Ramos (cell line): ENCODE data around the gene APOL3.
"Not testable (repeated sequence)": the region's sequence is repeated elsewhere in the genome, so short reads cannot be mapped to it uniquely, and the experiment has no call there.

Experiments used
- in situ Hi-C: fragments of 300-500 bp; cut with MboI; formaldehyde crosslinking; loops from one replicate; pipeline ENCODE4 v1.14.3; 2022; ENCODE audit warnings: low sequenced_read_pairs; ENCODE audit not compliant: unreplicated experiment

APOL3 gene

GRCh38 chr22:36194385-36194784 is 33.8 kb upstream of the APOL3 start:
- in situ Hi-C loops, result no loop called here

- in situ Hi-C loops, result no loop called here
These were observed 33.0 kb upstream of the APOL3 start for GRCh38 chr22:36193577-36193976.

- in situ Hi-C loops, result no loop called here
These were observed 32.6 kb upstream of the APOL3 start for GRCh38 chr22:36193171-36193570.

DNA sequence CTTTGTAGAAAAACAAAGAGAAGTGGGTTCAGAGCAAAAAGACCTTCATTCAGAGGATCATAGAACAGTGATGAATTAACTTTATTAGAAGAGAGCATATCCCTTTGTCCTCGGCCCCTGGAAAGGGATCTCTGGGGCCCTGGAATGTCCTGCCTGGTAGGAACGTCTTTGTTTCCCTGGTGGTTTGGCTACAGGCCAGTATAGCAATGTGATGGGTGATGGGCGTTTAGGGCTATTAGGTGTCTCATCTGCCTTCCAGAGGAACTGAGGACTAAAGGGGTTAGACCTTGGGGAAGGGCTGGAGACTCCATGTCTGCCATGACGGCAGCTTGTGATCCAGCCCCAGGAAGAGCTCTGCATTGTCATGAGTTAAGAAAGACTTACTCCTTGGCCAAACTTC is 32.0 kb upstream of the APOL3 start:
- in situ Hi-C loops, result no loop called here

GRCh38 chr22:36191106-36191836 is 30.7 kb upstream of the APOL3 start:
- in situ Hi-C loops, result no loop called here

DNA sequence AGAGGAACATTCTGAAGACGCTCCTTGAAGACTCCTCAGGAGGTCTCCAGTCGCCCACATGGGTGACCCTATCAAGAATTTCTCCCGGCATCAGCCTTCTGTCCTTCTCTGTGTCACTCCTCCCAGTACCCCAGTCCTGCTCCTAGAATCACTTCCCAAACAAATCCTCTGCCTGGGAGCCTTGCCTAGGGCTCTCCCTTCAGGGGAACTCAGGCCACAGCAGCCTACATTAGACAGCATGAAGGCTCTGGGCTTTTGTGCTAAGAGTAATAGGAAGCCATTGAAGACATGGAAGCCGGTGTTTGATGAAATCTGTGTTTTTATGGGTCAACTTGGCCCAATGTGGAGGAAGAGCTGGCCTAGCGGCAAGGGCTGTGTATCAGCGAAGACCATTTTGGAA is 27.3 kb upstream of the APOL3 start:
- in situ Hi-C loops, result not testable (repeated sequence)

GRCh38 chr22:36185828-36186624 is 25.5 kb upstream of the APOL3 start:
- in situ Hi-C loops, result no loop called here

DNA sequence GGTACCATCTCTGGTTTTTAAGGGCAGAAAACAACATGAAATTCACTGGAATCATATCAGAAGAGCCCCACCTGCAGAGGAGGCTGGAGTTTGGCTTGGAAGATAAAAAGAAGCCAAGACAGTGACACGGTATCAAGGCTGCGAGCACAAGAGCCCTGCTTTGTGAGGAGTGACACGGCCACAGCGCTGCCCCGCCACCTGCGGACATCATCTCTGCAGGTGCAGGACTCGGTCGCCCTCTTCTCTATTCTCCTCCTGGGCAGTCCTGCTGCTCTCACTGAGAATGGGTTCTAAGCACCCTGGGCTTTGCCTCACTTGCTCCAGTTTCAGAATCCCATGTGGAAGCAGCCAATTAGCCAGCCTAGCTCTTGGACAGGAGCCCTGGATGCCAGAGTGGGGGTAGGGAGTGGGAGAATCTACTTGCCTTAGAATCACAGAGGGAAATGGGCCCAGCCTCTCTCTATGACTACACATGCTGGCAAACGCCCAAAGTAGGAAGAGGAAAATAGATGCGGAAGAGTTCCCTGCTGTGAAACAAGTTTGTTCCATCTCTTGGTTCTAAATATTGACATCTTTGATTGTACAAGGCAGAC is 24.0 kb upstream of the APOL3 start:
- in situ Hi-C loops, result loop anchor here (5.0 kb wide), 1 partner anchor 42 kb away; no protein-coding TSS in a partner anchor

DNA sequence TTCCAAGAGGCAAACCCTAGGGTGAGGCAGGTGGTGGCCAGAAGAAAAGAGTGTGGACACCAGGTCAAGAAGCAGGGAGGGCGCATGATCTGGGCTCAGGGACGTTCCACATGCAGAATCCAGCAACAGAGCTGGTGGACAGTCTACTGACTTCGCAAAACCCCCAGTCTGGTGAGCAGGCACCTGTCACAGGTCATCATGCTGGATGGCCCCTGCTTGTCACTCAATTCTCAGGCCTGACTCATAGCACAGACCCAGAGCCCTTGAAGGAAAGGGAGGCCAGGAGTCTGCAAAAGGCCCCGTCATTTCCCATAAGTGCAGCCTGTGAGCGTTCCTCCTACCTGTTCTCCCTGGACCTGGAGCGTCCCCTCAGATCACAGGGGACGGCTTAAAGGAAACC is 22.9 kb upstream of the APOL3 start:
- in situ Hi-C loops, result loop anchor here (5.0 kb wide), 1 partner anchor 41 kb away; no protein-coding TSS in a partner anchor

DNA sequence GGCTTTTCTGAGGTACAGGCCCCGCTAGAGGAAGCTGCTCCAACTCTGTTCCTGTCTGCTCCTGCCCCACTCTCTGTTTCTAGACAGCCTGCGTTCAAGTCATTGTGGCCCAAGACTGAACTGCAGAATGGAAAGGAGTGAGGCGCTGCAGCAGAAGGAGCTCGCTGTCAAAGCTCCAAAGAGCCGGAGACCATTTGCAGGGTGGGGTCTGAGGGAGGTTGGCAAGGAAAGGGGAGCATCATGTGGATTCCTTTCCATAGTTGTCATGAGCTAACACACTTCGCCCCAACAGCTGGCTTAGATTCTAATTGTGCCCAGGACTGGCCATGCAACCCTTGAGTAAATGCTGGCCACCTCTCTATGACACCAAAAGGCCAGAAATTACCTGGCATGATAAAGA is 22.3 kb upstream of the APOL3 start:
- in situ Hi-C loops, result loop anchor here (5.0 kb wide), 1 partner anchor 41 kb away; no protein-coding TSS in a partner anchor

GRCh38 chr22:36182056-36182455 is 21.5 kb upstream of the APOL3 start:
- in situ Hi-C loops, result loop anchor here (5.0 kb wide), 1 partner anchor 40 kb away; no protein-coding TSS in a partner anchor

GRCh38 chr22:36180928-36181327 is 20.4 kb upstream of the APOL3 start:
- in situ Hi-C loops, result loop anchor here (5.0 kb wide), 1 partner anchor 39 kb away; no protein-coding TSS in a partner anchor

- in situ Hi-C loops, result loop anchor here (5.0 kb wide), 1 partner anchor 38 kb away; no protein-coding TSS in a partner anchor
These were observed 19.7 kb upstream of the APOL3 start for GRCh38 chr22:36180038-36180880.

- in situ Hi-C loops, result no loop called here
These were observed 16.6 kb upstream of the APOL3 start for GRCh38 chr22:36177160-36177559.

- in situ Hi-C loops, result no loop called here
These were observed 15.3 kb upstream of the APOL3 start for GRCh38 chr22:36175892-36176291.

- in situ Hi-C loops, result no loop called here
These were observed 11.4 kb upstream of the APOL3 start for GRCh38 chr22:36171941-36172340.

DNA sequence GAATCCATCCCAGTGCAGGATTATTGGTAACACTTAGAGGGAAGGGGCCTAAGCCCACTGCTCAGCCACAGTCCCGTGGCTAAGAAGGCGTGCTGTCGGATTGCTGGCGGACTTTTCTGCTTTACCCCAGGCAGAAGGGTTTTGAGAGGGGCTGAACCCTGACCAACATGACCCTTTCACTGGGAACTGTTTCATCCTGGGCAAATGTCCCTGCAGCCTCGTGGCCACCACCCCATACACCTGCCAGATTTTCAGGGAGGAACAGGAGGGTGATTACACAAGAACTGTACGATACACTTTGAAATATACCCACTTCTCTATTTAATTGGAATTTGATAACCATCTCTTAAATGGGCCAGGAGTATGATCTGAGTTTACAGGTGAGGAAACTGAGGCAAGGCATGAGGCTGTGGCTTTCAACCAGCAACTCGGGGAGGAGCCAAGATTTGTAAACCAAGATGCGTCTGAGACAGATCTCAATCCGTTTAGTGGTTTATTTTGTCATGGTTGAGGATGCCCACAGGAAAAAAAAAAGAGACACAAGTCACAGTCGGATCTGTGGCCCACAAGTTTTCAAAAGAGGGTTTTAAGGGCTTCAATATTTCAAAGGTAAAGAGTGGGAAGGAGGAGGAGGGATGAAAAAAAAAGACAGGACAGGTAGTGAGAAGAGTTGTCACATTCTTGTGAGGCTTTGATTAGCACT is 6.1 kb upstream of the APOL3 start:
- in situ Hi-C loops, result no loop called here

GRCh38 chr22:36166086-36166485 is 5.5 kb upstream of the APOL3 start:
- in situ Hi-C loops, result no loop called here

DNA sequence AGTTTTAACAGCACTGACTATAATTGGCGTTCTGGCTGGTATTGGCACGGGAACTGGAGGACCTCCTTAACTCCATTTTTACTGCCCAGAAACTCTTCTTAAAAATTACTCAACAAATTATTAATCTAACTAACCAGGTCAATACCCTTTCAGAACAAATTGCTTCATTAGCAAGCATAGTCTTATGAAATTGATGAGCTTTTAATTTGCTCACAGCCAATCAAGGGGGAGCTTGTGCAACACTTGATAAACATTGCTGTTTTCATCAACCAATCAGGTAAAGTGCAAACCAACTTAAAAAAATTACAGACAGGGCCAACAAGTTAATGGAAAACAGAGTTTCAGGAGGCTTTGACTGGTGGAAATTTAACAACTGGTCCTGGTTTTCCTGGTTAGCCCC is 4.6 kb upstream of the APOL3 start:
- in situ Hi-C loops, result no loop called here
